Psoas muscle (tissue), 8 donors: ENCODE results near the gene SH3BP1. TPM values are rescaled to one million over a fixed set of nuclear protein-coding genes. Genes with fewer than 3 reads are reported as not detected.

Experiments used
- ATAC-seq, 4 donors: fragments of 200-7000 bp; cut with Tn5 transposase; one replicate each; pipeline ENCODE4 v1.9.1; 2020; ENCODE audit warnings: moderate library complexity in 3 of 4, mild to moderate bottlenecking in 2 of 4
- DNase-seq, 2 donors: peaks; one replicate each; pipeline ENCODE4 v3.0.0-alpha.2; 2020
- H3K27ac ChIP-seq: fragments of 200-600 bp; one replicate; pipeline ENCODE4 v1.8.0; 2022
- H3K27me3 ChIP-seq, 3 donors: fragments of 200-600 bp in 1 of 3; one replicate each; pipeline versions ENCODE4 v1.6.1 to v1.8.0; 2013 to 2022; ENCODE audit warnings: low read length in 2 of 3, mild to moderate bottlenecking in 2 of 3, moderate library complexity in 1 of 3; ENCODE audit not compliant: insufficient read depth in 3 of 3
- H3K36me3 ChIP-seq, 2 donors: fragments of 200-600 bp in 1 of 2; one replicate each; pipeline versions ENCODE4 v1.6.1 to v1.8.0; 2013 to 2022; ENCODE audit warnings: low read depth in 1 of 2, mild to moderate bottlenecking in 1 of 2, moderate library complexity in 1 of 2; ENCODE audit not compliant: insufficient read depth in 1 of 2
- H3K4me1 ChIP-seq: fragments of 200-600 bp; one replicate; pipeline ENCODE4 v1.8.0; 2022
- H3K4me3 ChIP-seq: fragments of 200-600 bp; one replicate; pipeline ENCODE4 v1.8.0; 2022; ENCODE audit warnings: mild to moderate bottlenecking
- H3K9me3 ChIP-seq: fragments of 200-600 bp; one replicate; pipeline ENCODE4 v1.8.0; 2022
- WGBS, 3 donors: extraction: QIAGEN DNeasy Blood & Tissue Kit; methylation state at CpG; one replicate each; pipeline versions ENCODE4 v1.1.6 to v1.1.7; 2013; 5-methylcytosine and 5-hydroxymethylcytosine counted together
- intact Hi-C, 2 donors: fragments of 100-400 bp; cut with DNase I; formaldehyde crosslinking; loops; one replicate each; pipeline versions ENCODE4 v1.11.0 to v1.14.2; 2022
- polyA plus RNA-seq, 3 donors: library from polyadenylated mRNA; stranded (reverse); fragments of 200-250 nt; gene quantifications; one replicate each; pipeline ENCODE4 v1.2.3, GENCODE V29; 2013
- total RNA-seq, 4 donors: library from RNA; stranded (reverse); fragmentation: NEBNext Ultra II Directional in 2 of 4; extraction: Animal tissue kit (Norgen Biotek cat#: 25700) in 2 of 4; gene quantifications; one replicate each; pipeline versions ENCODE4 v1.2.1 to v1.2.4, GENCODE V29; 2021 to 2023
- TF ChIP-seq, protein P1 (sequence below): fragments of 200-600 bp; IDR thresholded peaks from one replicate; pipeline ENCODE4 v1.8.0; 2022; ENCODE audit warnings: antibody characterized with exemption
- donor health status: healthy with polysubstance abuse.
- donor health status: DM: no; HTN: no; CAD: no; lungs with moderate emphysema.
- donor health status: Bipolar disorder and iron deficiency.
- donor health status: healthy.
- donor health status: DM: yes; HTN: yes; CAD: no.
- donor health status: DM: no; HTN: no; CAD: no.
- donor health status: DM: no; HTN: no; CAD: no.
- donor health status: DM: yes; HTN: yes; CAD: no.

SH3BP1 gene
- total and polyA plus RNA-seq, 7 donors, result 0.20 to 2.4 (median 1.4) TPM

DNA sequence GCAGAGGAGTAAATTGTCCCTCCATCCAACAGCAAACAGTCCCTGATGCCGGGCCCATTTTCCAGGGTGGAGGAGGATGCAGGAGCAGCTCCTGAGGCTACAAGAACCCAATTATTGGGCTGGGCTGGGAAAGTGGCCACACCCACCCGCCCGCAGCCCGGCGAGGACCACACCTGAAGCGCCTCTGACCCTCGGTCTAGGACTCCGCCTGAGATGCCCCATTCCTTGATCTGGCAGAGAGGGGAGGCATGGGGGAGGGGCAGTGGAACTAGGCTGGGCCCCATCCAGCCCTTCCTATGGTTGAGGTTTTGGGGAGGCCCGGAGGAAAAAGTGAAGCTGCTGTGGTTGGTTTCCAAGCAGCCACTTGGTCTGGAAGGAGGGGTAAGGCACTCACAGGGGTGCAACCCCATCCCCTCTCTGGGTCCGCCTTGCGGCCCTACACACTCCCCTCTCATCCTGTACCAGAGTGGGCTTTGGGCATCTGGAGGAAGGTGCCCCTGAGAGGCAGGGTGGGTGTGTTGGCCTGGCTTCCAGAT, 33.5 kb downstream of the SH3BP1 start:
- H3K9me3 ChIP-seq, result no peaks in the 10 kb centered on the region
- intact Hi-C loops, result no loop called here
- TF ChIP-seq, protein P1, sequence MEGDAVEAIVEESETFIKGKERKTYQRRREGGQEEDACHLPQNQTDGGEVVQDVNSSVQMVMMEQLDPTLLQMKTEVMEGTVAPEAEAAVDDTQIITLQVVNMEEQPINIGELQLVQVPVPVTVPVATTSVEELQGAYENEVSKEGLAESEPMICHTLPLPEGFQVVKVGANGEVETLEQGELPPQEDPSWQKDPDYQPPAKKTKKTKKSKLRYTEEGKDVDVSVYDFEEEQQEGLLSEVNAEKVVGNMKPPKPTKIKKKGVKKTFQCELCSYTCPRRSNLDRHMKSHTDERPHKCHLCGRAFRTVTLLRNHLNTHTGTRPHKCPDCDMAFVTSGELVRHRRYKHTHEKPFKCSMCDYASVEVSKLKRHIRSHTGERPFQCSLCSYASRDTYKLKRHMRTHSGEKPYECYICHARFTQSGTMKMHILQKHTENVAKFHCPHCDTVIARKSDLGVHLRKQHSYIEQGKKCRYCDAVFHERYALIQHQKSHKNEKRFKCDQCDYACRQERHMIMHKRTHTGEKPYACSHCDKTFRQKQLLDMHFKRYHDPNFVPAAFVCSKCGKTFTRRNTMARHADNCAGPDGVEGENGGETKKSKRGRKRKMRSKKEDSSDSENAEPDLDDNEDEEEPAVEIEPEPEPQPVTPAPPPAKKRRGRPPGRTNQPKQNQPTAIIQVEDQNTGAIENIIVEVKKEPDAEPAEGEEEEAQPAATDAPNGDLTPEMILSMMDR, result no peak
- H3K4me1 ChIP-seq, result peaks cover 28% of the 10 kb centered on the region
- H3K27me3 ChIP-seq, result no peaks in the 10 kb centered on the region
- no peak overlapping the region for H3K4me3 ChIP-seq
- DNase-seq (no peak), ATAC-seq (no peak)
- peaks cover 0 to 5% of the 10 kb centered on the region in 2 donors for H3K36me3 ChIP-seq
- peak overlapping the region; percentile 1 for H3K27ac ChIP-seq
- 69 to 78% (median 71%) methylated on average over 11 of the region's 11 CpGs for WGBS, 3 donors

- Histone ChIP-seq H3K27ac (peak overlapping the region; percentile 96), H3K4me3 (peak overlapping the region; percentile 79), H3K4me1 (peaks cover 27% of the 10 kb centered on the region), H3K36me3 (peaks cover 0 to 18% of the 10 kb centered on the region in 2 donors), H3K9me3 (no peaks in the 10 kb centered on the region), H3K27me3 (no peaks in the 10 kb centered on the region)
- WGBS, 3 donors, result 74 to 84% (median 76%) methylated on average over 12 of the region's 12 CpGs
- ATAC-seq (no peak), DNase-seq (no peak)
- intact Hi-C loops, result no loop called here
- TF ChIP-seq, protein P1, result no peak
Observed at GRCh38 chr22:37674248-37674647, 34.8 kb downstream of the SH3BP1 start.

GRCh38 chr22:37674951-37675929, 35.8 kb downstream of the SH3BP1 start, which contains the start of gene LGALS1:
Gene LGALS1 (plus strand): TSS chr22:37675636. CDS start chr22:37675703, 67 bp downstream.
- Histone ChIP-seq H3K36me3 (peaks cover 0 to 28% of the 10 kb centered on the region in 2 donors), H3K4me3 (peak within 1 kb of the TSS; percentile 79), H3K4me1 (peaks cover 27% of the 10 kb centered on the region), H3K27me3 (no peaks in the 10 kb centered on the region), H3K9me3 (no peaks in the 10 kb centered on the region), H3K27ac (peak within 1 kb of the TSS; percentile 96)
- 1 to 2% (median 2%) methylated on average over 34 of the region's 34 CpGs for WGBS, 3 donors
- intact Hi-C loops, result no loop called here
- DNase-seq (peak; percentile 98), ATAC-seq (peak; percentile 76 to 84 (median 80))
- TF ChIP-seq, protein P1, result no peak

DNA sequence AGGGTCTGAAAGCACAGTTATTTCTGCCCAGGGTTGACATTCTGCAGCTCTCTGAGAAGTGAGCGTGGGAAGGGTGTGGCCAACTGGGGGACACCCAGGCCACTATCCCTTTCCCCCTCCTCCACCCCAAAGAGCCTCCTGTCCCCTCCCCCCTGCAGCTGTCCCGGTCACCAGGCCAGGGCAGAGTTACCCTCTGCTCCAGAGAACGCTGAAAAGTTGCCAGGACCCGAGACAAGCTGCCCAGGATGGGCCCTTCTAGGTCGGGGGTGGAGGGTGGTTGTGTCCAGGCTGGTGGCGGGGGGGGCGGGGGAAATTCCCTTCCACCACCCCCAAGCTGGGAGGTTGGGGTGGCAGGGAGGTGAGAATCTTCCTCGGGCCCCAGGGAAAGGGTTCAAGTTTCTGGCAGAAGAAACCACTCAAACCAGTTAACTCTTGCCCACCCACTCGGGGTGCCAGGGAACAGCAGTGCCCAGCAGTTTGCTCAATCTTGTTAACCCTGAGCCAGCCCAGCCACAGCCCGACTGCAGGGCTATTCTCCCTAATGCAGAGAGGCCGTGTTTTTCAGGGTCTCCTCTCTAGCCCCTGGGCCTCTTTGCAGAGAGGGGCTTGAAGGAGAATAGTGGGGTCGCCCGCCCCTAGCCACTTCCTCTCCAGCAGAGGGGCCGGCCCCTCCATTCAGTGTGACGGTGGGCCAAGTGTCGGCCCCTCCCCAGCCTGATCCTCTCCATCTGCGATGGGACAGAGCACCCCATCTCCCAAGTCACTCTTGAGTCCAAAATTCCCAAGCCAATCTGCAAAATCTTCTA, 36.7 kb downstream of the SH3BP1 start:
- WGBS, 3 donors, result 0 to 2% (median 1%) methylated on average over 16 to 17 of the region's 17 CpGs
- ATAC-seq, result peak; percentile 62 to 71 (median 70)

More for the DNA sequence above, 36.7 kb downstream of the SH3BP1 start:
- Histone ChIP-seq H3K27ac (peak overlapping the region; percentile 96), H3K4me3 (peak overlapping the region; percentile 79), H3K27me3 (no peaks in the 10 kb centered on the region), H3K36me3 (peaks cover 0 to 32% of the 10 kb centered on the region in 2 donors), H3K9me3 (no peaks in the 10 kb centered on the region), H3K4me1 (peaks cover 28% of the 10 kb centered on the region)
- intact Hi-C loops, result no loop called here
- peak; percentile 77 to 88 for DNase-seq
- TF ChIP-seq, protein P1, result no peak
